Activated CD4-positive, alpha-beta T cell treated with anti-CD3 and anti-CD28 coated beads, Interleukin-2, amount 10 ng/mL, durations not matched to agents 7 days and 5 days (primary cell): ENCODE results near the gene ZNF398. TPM values are rescaled to one million over a fixed set of nuclear protein-coding genes. Genes with fewer than 3 reads are reported as not detected.

Experiments used
- CTCF ChIA-PET: fragments of 350-600 bp; sonication (Branson Sonifier 250); formaldehyde crosslinking; loops from one replicate; lab custom pipeline; 2021; ENCODE audit warnings: antibody characterized with exemption; lab: Charles Lee
- POLR2A ChIA-PET: fragments of 350-600 bp; sonication (Branson Sonifier 250); formaldehyde crosslinking; loops from one replicate; lab custom pipeline; 2021; ENCODE audit warnings: antibody characterized with exemption; lab: Charles Lee
- DNase-seq: peaks from one replicate; pipeline ENCODE4 v3.0.0-alpha.2; 2020
- H3K27ac Mint-ChIP-seq: one replicate; pipeline ENCODE4 v1.8.0; 2021; ENCODE audit warnings: mild to moderate bottlenecking, moderate library complexity, mixed read lengths
- H3K27me3 Mint-ChIP-seq: one replicate; pipeline ENCODE4 v1.8.0; 2021; ENCODE audit warnings: mixed read lengths
- H3K36me3 Mint-ChIP-seq: one replicate; pipeline ENCODE4 v1.8.0; 2021; ENCODE audit warnings: low read depth, mixed read lengths
- H3K4me1 Mint-ChIP-seq: one replicate; pipeline ENCODE4 v1.8.0; 2021; ENCODE audit warnings: mixed read lengths
- H3K4me3 Mint-ChIP-seq: one replicate; pipeline ENCODE4 v1.8.0; 2021; ENCODE audit warnings: mild to moderate bottlenecking, moderate library complexity, mixed read lengths
- H3K9me3 Mint-ChIP-seq: one replicate; pipeline ENCODE4 v1.8.0; 2021; ENCODE audit warnings: mixed read lengths
- total RNA-seq, 2 experiments: library from RNA; stranded (reverse); gene quantifications; one replicate each; pipeline ENCODE4 v1.2.3, GENCODE V29; 2021

The ZNF398 gene
- total RNA-seq, 2 experiments from 2014 or later, result 15.3 to 17.1 TPM

DNA sequence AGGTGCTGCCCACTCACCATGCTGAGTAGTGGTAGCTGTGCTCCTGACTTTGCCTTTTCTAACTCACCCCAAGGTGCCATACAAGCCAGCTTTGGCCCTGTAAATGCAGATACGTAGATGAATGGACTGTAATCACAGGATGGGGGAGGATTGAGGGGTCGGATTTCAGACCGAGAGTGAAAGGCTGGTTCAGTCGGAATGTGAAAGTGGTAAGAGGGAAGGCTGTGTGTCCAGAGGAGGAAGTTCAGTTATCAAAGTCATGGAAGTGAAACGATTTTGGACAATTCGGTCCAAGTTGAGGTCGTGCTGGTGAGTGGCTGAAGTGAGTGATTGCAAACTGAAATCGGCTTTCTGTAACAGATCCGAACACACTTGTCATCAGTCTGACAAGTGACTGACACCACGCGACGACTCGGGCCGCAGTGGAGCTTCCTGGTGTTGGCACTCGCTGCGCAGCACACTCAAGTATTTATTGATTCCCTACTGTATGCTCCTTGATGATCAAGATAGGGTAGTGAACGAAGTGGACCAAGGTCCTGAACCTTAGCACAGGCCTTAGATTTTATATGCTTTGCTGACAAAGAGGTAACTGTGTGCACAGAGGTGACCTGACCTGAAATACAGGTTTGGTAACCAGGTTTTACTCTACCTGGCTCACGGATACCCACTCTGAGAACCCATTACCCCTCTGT is 58.6 kb downstream of the ZNF398 start:
- H3K27me3 Mint-ChIP-seq, result no peaks in the 10 kb centered on the region
- H3K36me3 Mint-ChIP-seq, result peaks cover 72% of the 10 kb centered on the region
- CTCF ChIA-PET, result interaction anchor here (0.6 kb wide), 1 partner anchor 219 kb away, joined by 3 read pairs; no protein-coding TSS in a partner anchor

DNA sequence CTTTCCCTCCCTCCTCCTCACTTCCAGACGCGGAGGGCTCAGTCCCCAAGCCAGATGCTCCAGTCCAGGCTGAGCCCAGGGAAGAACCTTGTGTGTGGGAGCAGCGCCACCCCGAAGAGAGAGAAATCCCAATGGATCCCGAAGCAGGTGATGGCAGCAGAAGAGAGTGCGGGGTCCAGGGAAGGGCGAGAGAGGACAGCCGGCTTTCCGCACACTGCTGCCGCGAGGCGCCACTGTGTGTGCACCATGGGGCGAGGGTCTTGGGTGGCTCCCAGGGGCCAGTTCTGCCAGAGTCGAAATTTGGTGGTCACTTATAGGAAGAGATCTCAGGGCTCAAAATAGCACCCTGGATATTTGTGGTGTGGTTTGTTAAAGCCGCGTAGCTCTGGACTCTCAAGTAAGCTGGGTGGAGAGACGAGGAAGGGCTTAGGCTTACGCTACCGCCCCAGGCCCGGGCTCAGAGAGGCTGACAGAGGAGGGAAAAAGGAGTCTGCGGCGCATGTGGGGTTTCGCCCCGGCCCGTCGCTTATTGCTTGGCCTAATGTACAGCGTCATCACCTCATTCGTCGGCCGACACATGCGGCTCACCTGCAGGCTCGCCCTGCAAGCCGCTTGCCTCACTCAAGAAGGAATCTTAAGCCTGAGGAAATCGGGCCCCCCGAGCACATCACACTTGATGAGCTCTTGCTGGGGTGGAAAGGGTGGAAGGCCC is 60.2 kb downstream of the ZNF398 start:
- no peak for DNase-seq
- H3K4me1 Mint-ChIP-seq, result peaks cover 36% of the 10 kb centered on the region
- H3K4me3 Mint-ChIP-seq, result no peak overlapping the region
- ChIA-PET POLR2A (no interaction called here), CTCF (interaction anchor here (1.2 to 2.2 kb wide), 2 partner anchors 12 to 78 kb away, joined by 3 to 12 read pairs; partner anchors contain the start of gene ZNF282)
- no peaks in the 10 kb centered on the region for H3K9me3 Mint-ChIP-seq
- no peaks in the 10 kb centered on the region for H3K27me3 Mint-ChIP-seq
- H3K36me3 Mint-ChIP-seq, result peaks cover 75% of the 10 kb centered on the region
- no peak overlapping the region for H3K27ac Mint-ChIP-seq

More for the DNA sequence above, 58.6 kb downstream of the ZNF398 start:
- Mint-ChIP-seq H3K4me3 (no peak overlapping the region), H3K4me1 (peaks cover 44% of the 10 kb centered on the region), H3K27ac (no peak overlapping the region), H3K9me3 (no peaks in the 10 kb centered on the region)
- POLR2A ChIA-PET, result no interaction called here
- DNase-seq, result no peak

DNA sequence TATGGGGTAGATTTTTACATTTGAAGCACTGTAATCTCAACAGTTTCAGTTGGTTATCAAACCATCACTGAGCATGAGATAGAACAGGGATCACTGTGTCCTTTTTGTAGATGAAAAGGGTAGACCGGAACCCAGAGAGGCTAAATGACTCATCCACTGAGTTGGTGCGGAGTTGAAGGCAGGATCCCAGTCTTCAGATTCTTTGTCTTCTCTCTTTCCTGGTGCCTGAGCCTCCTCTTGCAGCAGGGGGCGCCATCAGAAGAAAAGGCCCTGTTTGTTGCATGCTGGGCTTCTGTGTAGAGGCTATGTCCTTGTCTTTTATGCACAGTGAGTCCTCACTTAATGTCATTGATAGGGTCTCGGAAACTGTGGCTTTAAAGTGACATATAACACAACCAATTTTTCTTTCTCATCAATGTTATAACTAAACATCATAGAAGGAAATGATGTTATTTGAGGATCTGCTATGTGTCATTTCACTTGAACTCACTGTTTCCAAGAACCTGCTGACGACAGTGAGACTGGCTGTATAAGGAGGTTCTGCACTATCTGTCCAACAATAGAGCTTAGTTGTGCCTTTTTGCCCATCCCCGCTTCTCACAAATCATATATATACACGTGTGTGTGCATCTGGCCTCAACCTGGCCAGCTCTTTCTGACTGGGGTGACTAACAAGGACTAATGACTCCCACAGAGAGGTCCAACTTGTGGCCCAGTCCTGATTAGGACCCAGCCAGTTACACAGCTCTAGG is 62.4 kb downstream of the ZNF398 start:
- H3K4me3 Mint-ChIP-seq, result no peak overlapping the region
- H3K27me3 Mint-ChIP-seq, result no peaks in the 10 kb centered on the region
- ChIA-PET POLR2A (no interaction called here), CTCF (interaction anchor here (0.7 to 2.6 kb wide), 3 partner anchors 10 to 20 kb away, joined by 3 to 9 read pairs (median 5); partner anchors contain the start of gene ZNF282)
- no peaks in the 10 kb centered on the region for H3K9me3 Mint-ChIP-seq
- peak overlapping the region; percentile 61 for H3K27ac Mint-ChIP-seq
- peaks cover 18% of the 10 kb centered on the region for H3K4me1 Mint-ChIP-seq
- DNase-seq, result peak; percentile 78
- H3K36me3 Mint-ChIP-seq, result peaks cover 62% of the 10 kb centered on the region

DNA sequence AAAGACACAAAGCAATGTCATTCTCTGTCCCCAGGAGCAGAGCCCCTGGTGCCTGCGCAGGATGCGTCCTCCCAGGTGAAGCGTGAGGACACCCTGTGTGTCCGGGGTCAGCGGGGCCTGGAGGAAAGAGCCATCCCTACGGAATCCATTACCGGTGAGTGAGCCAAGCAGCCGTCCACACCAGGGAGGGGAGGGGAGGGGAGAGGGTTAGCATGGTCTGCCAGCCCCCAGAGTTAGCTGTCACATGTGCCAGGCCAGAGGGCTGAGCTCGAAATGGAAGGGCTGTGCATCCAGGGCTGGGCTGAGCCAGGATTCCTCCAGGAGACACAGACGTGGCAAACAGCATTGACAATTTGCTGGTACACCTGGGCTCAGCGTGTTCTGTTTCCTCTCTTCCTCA is 63.3 kb downstream of the ZNF398 start:
- H3K9me3 Mint-ChIP-seq, result no peaks in the 10 kb centered on the region
- POLR2A ChIA-PET, result no interaction called here
- peaks cover 16% of the 10 kb centered on the region for H3K4me1 Mint-ChIP-seq
- no peak overlapping the region for H3K4me3 Mint-ChIP-seq
- DNase-seq, result no peak
- H3K36me3 Mint-ChIP-seq, result peaks cover 62% of the 10 kb centered on the region
- no peaks in the 10 kb centered on the region for H3K27me3 Mint-ChIP-seq
- H3K27ac Mint-ChIP-seq, result no peak overlapping the region
- CTCF ChIA-PET, result interaction anchor here (1.0 to 2.6 kb wide), 2 partner anchors 11 to 15 kb away, joined by 5 to 9 read pairs; partner anchors contain the start of gene ZNF282

DNA sequence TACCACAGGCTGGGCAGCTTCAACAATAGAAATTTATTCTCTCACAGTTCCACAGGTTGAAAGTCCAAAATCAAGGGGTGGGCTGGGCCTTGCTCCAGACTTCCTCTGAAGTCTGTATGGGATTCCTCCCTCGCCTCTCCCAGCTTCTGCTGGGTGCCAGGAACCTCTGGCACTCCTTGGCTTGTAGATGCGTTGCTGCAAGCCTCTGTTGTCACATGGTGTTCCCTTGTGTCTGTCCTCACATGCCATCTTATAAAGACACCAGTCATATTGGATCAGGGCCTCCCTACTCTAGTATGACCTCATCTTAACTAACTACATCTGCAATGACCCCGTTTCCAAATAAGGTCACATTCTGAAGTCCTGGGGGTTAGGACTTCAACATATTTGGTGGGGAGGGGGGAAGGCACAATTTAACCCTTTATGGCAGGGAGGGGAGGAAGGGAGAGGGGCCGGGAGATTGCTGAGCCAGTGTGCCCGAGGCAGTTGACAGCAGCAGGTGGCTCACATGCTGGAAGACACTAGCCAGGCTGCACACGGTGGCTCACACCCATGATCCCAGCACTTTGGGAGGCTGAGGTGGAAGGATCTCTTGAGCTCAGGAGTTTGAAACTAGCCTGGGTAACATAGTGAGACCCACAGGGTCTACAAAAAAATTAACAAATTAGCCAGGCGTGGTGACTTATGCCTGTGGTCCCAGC is 66.9 kb downstream of the ZNF398 start:
- DNase-seq, result no peak
- Mint-ChIP-seq H3K4me1 (peaks cover 9% of the 10 kb centered on the region), H3K36me3 (peaks cover 63% of the 10 kb centered on the region), H3K27ac (no peak overlapping the region), H3K4me3 (no peak overlapping the region), H3K9me3 (no peaks in the 10 kb centered on the region), H3K27me3 (no peaks in the 10 kb centered on the region)
- CTCF ChIA-PET, result interaction anchor here (0.6 to 2.2 kb wide), 6 partner anchors 19 to 155 kb away, joined by 3 to 9 read pairs (median 4); partner anchors contain the start of genes ZNF282, ZNF398 and ZNF783
- POLR2A ChIA-PET, result no interaction called here

DNA sequence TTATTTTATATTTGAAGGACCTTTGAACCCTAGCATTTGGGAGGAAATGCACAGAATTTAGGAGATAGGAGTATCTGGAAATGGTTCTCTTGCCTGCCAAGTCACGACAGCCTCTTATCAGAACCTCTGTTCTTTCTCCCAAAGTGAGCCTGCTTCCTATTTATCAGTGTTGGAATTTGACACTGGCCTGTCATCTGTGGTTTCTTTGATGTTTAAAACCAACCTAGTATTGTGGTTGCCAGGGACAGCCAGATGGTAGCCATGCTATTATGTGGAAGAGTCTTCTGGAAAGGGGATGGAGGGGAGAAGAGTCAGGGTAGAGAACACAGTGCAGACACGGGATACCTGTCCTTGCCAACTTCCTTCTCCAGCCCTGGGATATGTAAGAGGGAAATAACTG is 69.1 kb downstream of the ZNF398 start:
- POLR2A ChIA-PET, result no interaction called here

DNA sequence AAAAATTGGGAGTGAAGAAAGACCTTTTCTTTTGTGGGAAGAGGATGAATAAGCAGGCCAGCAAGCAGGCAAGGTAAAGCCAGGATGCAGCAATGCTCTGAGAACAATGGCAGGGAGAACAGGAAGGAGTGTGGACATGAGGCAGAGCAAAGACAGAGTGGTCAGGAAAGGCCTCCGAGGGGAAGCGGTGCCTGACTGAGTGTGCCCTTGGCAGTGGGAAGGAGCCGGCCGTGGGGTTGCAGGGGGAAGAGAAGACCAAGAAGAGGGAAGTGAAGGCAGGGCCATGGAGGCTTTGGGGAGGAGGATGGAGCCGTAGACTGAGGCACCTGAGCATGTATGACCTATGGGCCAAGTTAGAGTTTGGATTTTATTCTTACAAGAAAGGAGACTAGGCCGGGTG is 70.3 kb downstream of the ZNF398 start:
- H3K9me3 Mint-ChIP-seq, result no peaks in the 10 kb centered on the region
- no peak overlapping the region for H3K27ac Mint-ChIP-seq
- ChIA-PET POLR2A (no interaction called here), CTCF (interaction anchor here (1.4 kb wide), 2 partner anchors 11 to 22 kb away, joined by 3 to 4 read pairs; partner anchors contain the start of gene ZNF282)
- no peak overlapping the region for H3K4me3 Mint-ChIP-seq
- no peaks in the 10 kb centered on the region for H3K4me1 Mint-ChIP-seq
- no peak for DNase-seq
- H3K27me3 Mint-ChIP-seq, result no peaks in the 10 kb centered on the region
- H3K36me3 Mint-ChIP-seq, result peaks cover 56% of the 10 kb centered on the region

More for the DNA sequence above, 69.1 kb downstream of the ZNF398 start:
- H3K27me3 Mint-ChIP-seq, result no peaks in the 10 kb centered on the region
- no peaks in the 10 kb centered on the region for H3K9me3 Mint-ChIP-seq
- H3K4me3 Mint-ChIP-seq, result no peak overlapping the region
- CTCF ChIA-PET, result interaction anchor here (1.4 kb wide), 2 partner anchors 13 to 21 kb away, joined by 3 to 4 read pairs; partner anchors contain the start of gene ZNF282
- DNase-seq, result no peak
- no peak overlapping the region for H3K27ac Mint-ChIP-seq
- H3K4me1 Mint-ChIP-seq, result no peaks in the 10 kb centered on the region
- H3K36me3 Mint-ChIP-seq, result peaks cover 57% of the 10 kb centered on the region

DNA sequence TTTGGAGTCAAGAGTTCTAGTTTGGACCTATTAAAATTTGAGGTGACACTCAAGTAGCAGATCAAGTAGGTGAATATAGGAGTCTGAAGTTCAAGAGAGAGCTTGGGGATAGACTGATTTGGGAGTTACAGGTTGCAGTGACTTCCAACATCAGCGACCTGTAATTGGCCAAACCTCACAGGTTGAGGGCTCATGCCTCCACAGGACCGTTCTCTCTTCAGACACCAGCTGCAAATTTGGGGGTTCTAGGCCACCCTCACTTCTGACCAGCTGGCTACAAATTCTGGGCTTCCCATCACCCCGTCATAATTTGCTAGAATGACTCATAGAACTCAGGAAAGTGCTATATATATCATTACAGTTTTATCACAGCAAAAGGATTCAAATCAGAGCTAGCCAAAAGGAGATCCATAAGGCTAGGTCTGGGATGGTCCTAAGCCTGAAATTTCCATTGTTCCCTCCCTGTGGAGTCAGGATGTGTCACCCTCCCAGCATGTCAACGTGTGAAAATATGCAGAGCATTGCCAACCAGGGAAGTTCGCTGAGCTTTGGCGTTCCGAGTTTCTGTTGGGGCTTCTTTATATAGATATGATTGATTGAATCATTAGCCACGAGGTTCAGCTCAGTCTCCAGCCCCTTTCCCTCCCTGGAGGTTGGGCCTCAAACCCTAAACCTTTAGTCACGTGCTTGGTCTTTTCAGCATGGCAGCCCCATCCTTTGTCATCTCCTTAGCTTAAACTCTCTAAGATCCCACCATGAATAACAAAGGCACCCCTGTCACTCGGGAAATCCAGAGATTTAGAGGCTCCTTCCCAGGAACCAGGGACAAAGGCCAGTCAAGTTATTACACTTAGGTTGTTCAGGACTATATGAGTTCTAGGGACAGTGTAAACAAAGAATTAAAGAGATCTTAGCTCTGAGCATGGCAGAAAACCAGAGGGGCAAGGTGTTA is 71.5 kb downstream of the ZNF398 start:
- no peaks in the 10 kb centered on the region for H3K4me1 Mint-ChIP-seq
- H3K9me3 Mint-ChIP-seq, result no peaks in the 10 kb centered on the region
- POLR2A ChIA-PET, result no interaction called here
- H3K27me3 Mint-ChIP-seq, result no peaks in the 10 kb centered on the region
- CTCF ChIA-PET, result interaction anchor here (0.6 kb wide), 1 partner anchor 23 kb away, joined by 3 read pairs; no protein-coding TSS in a partner anchor
- DNase-seq, result no peak
- no peak overlapping the region for H3K27ac Mint-ChIP-seq
- H3K36me3 Mint-ChIP-seq, result peaks cover 53% of the 10 kb centered on the region
- H3K4me3 Mint-ChIP-seq, result no peak overlapping the region

DNA sequence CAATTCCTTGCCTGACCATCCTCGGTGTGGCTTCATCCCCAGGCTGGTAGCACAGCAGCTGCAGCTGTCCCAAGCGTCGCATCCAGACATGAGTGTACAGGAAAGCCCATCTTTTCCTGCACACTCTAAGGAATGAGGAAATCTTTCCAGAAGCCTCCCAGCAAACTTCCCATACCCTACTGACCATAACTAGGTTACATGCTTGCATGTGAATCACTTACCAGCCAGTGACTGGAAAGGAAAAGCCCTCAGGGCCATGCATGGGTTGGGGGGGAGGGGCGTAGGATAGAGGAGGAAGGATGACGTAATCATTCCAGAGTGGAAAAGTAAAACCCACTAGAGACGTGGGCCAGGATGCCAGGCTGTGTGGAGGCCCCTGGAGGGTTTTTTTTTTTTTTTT is 73.3 kb downstream of the ZNF398 start:
- peaks cover 52% of the 10 kb centered on the region for H3K36me3 Mint-ChIP-seq
- CTCF ChIA-PET, result no interaction called here
- H3K4me1 Mint-ChIP-seq, result no peaks in the 10 kb centered on the region
- POLR2A ChIA-PET, result no interaction called here
- no peaks in the 10 kb centered on the region for H3K9me3 Mint-ChIP-seq
- no peak overlapping the region for H3K4me3 Mint-ChIP-seq
- no peak for DNase-seq
- H3K27me3 Mint-ChIP-seq, result no peaks in the 10 kb centered on the region
- no peak overlapping the region for H3K27ac Mint-ChIP-seq

DNA sequence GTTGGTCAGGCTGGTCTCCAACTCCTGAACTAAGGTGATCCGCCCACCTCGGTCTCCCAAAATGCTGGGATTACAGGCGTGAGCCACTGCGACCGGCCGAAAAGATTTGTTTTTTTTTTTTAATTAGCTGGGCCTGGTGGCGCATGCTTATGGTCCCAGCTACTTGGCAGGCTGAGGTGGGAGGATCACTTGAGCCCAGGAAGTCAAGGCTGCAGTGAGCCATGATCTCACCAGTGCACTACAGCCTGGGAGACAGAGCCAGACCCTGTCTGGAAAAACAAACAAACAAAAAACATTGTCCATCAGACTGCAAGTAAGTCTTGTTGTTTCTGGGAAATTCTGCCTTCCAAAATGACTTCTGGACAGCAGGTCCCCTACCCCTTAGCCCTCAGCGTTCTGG is 75.9 kb downstream of the ZNF398 start:
- H3K4me1 Mint-ChIP-seq, result no peaks in the 10 kb centered on the region
- H3K27me3 Mint-ChIP-seq, result no peaks in the 10 kb centered on the region
- ChIA-PET POLR2A (no interaction called here), CTCF (interaction anchor here (0.6 kb wide), 1 partner anchor 49 kb away, joined by 3 read pairs; no protein-coding TSS in a partner anchor)
- H3K36me3 Mint-ChIP-seq, result peaks cover 39% of the 10 kb centered on the region
- H3K9me3 Mint-ChIP-seq, result no peaks in the 10 kb centered on the region
- H3K4me3 Mint-ChIP-seq, result no peak overlapping the region
- no peak for DNase-seq
- H3K27ac Mint-ChIP-seq, result no peak overlapping the region

DNA sequence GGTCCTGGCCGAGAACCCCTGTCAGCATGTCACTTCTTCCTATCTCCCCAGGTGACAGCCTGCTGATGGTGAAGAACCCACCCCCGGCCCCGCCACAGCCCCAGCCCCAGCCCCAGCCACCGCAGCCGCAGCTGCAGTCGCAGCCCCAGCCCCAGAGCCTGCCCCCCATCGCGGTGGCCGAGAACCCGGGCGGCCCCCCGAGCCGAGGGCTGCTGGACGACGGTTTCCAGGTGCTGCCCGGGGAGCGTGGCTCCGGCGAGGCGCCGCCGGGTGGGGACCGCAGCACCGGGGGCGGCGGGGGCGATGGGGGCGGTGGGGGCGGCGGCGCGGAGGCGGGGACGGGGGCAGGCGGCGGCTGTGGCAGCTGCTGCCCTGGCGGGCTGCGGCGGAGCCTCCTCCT is 76.5 kb downstream of the ZNF398 start:
- Mint-ChIP-seq H3K4me3 (no peak overlapping the region), H3K27me3 (no peaks in the 10 kb centered on the region), H3K27ac (no peak overlapping the region), H3K9me3 (no peaks in the 10 kb centered on the region), H3K36me3 (peaks cover 34% of the 10 kb centered on the region), H3K4me1 (no peaks in the 10 kb centered on the region)
- ChIA-PET POLR2A (no interaction called here), CTCF (no interaction called here)
- DNase-seq, result no peak
